Erythroblast (primary cell): ENCODE measurements around the gene NECTIN4.
A peak's percentile ranks its signal among the peaks of the same experiment; 100 is the strongest.

Experiments
- DNase-seq, 2 experiments: peaks; one replicate each; lab custom pipeline; 2025; lab: John Stamatoyannopoulos, UW
- GATA1 ChIP-seq: IDR thresholded peaks from 2 replicates; pipeline ENCODE4 v1.6.1; 2011; ENCODE audit warnings: low read depth, mild to moderate bottlenecking, control low read depth, low read length, moderate library complexity
- POLR2A ChIP-seq: IDR thresholded peaks from 2 replicates; pipeline ENCODE4 v1.6.1; 2011; ENCODE audit warnings: mild to moderate bottlenecking, low read length

The NECTIN4 gene

DNA sequence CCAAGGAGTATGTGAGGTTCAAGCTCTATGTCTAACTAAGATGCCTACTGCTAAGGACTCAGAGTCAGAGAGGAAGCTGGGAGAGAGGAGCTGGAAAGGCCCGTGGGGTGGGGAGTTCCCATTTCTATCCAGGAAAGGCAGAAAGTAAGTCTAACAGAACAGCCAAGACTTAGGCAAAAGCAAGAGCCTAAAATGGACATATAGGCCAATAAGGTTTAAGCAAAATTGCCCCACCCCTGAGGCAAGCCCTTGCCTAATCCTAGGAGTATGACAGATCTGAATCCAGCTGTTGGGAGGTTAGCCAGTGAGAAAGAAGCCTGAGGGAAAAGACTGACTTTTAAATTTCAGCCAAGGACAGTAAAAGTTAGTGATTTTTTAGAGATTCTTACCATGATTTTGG is 7.2 kb upstream of the NECTIN4 start:
- DNase-seq = peak in 1 of 2 experiments; percentile 42

GRCh38 chr1:161096015-161096414 is 6.7 kb upstream of the NECTIN4 start:
- DNase-seq = no peak
- TF ChIP-seq POLR2A (no peak), GATA1 (no peak)

More for the DNA sequence above, 7.2 kb upstream of the NECTIN4 start:
- no peak for TF ChIP-seq POLR2A
- no peak for TF ChIP-seq GATA1

GRCh38 chr1:161095230-161095629 is 5.9 kb upstream of the NECTIN4 start:
- no peak for DNase-seq
- TF ChIP-seq GATA1 = no peak
- no peak for TF ChIP-seq POLR2A

GRCh38 chr1:161094481-161094880 is 5.1 kb upstream of the NECTIN4 start:
- DNase-seq = no peak
- no peak for TF ChIP-seq GATA1
- TF ChIP-seq POLR2A = no peak

DNA sequence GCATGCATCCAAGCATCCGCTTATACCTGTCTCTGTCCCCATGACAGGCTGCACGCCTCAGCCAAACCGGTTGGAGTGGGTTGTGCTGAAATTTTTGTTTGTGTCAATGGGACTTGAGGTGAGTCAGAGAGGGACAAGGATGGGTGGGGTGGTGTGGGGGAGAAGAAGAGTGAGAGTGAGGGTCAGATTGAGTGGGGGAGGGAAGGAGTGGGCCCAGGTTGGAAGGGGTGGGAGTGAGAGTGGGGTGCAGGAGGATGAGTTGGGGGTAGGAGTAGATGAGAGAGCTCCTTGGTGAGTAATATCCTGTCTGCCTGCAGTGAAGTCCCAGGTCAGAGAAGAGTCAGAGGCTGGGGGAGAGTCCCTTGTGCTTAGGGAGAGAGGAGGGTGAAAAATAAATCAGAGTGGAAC is 3.3 kb upstream of the NECTIN4 start:
- TF ChIP-seq GATA1 (no peak), POLR2A (no peak)
- DNase-seq = no peak

GRCh38 chr1:161091796-161092507 is 2.6 kb upstream of the NECTIN4 start:
- TF ChIP-seq POLR2A = no peak
- no peak for TF ChIP-seq GATA1
- no peak for DNase-seq

- no peak for DNase-seq
- no peak for TF ChIP-seq GATA1
- TF ChIP-seq POLR2A = no peak
Observed at GRCh38 chr1:161091093-161091492, 1.7 kb upstream of the NECTIN4 start.

GRCh38 chr1:161090617-161091016 is 1.3 kb upstream of the NECTIN4 start:
- no peak for DNase-seq
- TF ChIP-seq GATA1 (no peak), POLR2A (no peak)

DNA sequence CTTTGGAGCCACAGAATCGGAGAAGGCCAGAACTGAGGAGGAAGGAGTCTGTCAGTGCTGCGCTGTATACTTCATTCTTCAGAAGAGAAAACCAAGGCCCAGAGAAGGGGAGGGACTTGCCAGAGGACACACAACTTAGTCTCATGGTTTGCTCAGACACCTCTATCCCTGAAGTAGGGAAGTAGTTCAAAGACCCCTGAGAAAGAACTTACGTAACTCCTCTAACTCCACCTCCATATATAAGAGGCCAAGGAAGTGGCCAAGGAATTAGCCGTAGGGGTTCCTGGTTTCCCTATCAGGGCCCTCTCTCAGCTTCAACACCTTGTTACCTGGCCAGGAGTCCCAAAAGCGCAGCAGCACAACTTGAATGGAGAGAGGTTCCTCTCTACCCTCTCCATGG is 580 bp upstream of the NECTIN4 start:
- TF ChIP-seq GATA1 (no peak), POLR2A (no peak)
- DNase-seq = no peak

DNA sequence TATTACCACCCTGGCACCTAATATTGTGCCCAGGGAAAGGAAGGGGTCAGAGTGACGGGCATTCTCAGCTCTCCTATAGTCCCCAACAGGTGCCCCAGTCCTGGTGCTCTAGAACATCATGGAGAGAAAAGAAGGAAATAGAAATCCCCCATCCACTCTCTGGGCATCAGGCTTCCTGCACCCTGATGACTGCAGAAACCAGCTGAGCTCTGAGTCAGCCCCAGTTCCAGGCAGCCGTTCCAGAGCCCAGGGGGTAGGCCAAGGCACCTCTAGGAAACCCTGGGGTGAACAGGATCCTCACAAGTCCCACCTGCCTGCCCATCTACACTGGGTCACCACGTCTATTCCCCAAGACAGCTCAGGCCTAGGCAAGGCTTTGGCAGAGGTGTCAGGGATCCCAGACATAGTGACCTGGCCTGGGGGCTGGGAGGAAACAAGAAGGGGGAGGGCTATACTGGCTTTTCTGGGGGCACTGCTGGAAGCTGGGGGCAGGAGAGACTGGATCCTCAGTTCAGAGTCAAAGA is 709 bp downstream of the NECTIN4 start:
- TF ChIP-seq GATA1 (no peak), POLR2A (no peak)
- DNase-seq = no peak

- TF ChIP-seq POLR2A = no peak
- no peak for TF ChIP-seq GATA1
- DNase-seq = no peak
Observed at GRCh38 chr1:161086457-161086856, 2.9 kb downstream of the NECTIN4 start.

- no peak for DNase-seq
- TF ChIP-seq GATA1 (no peak), POLR2A (no peak)
Observed at GRCh38 chr1:161085165-161085564, 4.2 kb downstream of the NECTIN4 start.

- no peak for DNase-seq
- no peak for TF ChIP-seq GATA1
Observed at GRCh38 chr1:161084597-161084988, 4.8 kb downstream of the NECTIN4 start.

- peak; percentile 58 to 65 for DNase-seq
Observed at GRCh38 chr1:161083748-161084596, 5.4 kb downstream of the NECTIN4 start.

More at GRCh38 chr1:161083748-161084596, 5.4 kb downstream of the NECTIN4 start:
- TF ChIP-seq POLR2A (no peak), GATA1 (no peak)
